Duodenal mucosa (tissue), 2 donors: ENCODE measurements around the gene NLGN2.
A peak's percentile ranks its signal among the peaks of the same experiment; 100 is the strongest.

Experiments used
- H3K27ac ChIP-seq: one replicate; pipeline ENCODE4 v1.7.0; 2013; ENCODE audit warnings: low read depth, low read length
- H3K27me3 ChIP-seq, 2 donors: one replicate each; pipeline ENCODE4 v1.7.0; 2013; ENCODE audit warnings: low read length in 2 of 2, control low read depth in 1 of 2; ENCODE audit not compliant: insufficient read depth in 2 of 2, control insufficient read depth in 1 of 2
- H3K36me3 ChIP-seq, 2 donors: one replicate each; pipeline ENCODE4 v1.7.0; 2013; ENCODE audit warnings: low read length in 2 of 2, control low read depth in 1 of 2; ENCODE audit not compliant: insufficient read depth in 2 of 2, control insufficient read depth in 1 of 2
- H3K4me1 ChIP-seq, 2 donors: one replicate each; pipeline ENCODE4 v1.7.0; 2013; ENCODE audit warnings: low read length in 2 of 2, control low read depth in 1 of 2; ENCODE audit not compliant: insufficient read depth in 2 of 2, control insufficient read depth in 1 of 2
- H3K4me3 ChIP-seq, 2 donors: one replicate each; pipeline ENCODE4 v1.7.0; 2013; ENCODE audit warnings: low read length in 2 of 2, low read depth in 1 of 2
- H3K9ac ChIP-seq, 2 donors: one replicate each; pipeline ENCODE4 v1.7.0; 2013; ENCODE audit warnings: low read length in 2 of 2, low read depth in 1 of 2
- H3K9me3 ChIP-seq, 2 donors: one replicate each; pipeline ENCODE4 v1.7.0; 2013; ENCODE audit warnings: low read length in 2 of 2, control low read depth in 1 of 2; ENCODE audit not compliant: control insufficient read depth in 1 of 2

NLGN2 gene

DNA sequence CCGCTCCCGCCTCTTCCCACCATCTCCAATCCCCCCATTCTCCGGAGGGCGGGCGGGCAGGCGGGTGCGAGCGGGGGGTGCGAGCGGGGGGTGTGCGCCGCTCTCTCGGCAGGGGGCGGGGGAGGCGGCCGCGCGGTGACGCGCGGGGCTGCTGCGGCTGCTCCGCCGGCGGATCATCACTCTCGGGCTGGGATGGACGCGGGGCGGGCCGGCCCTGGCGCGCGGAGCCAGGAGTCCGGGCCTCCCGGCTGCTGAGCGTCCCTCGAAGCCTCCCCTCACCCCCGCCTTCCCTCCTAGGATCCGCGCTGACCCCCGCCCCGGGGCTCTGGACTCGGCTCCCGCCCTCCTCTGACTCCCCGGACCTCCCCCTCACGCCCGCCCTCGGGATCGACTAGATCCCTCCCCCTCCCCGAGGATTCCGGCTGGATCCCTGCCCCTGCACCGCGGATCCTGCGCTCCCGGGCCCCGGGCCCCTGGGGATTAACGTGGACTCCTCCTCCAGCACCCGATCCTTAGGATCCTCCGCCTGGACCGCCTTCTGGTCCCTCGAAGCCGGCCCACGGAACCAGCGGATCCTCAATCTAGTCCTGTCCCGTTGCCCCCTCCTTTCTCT, 2.8 kb upstream of the NLGN2 start:
- no peak overlapping the region for H3K27ac ChIP-seq
- peak overlapping the region in 1 of 2 donors; percentile 33 for H3K9ac ChIP-seq
- H3K27me3 ChIP-seq: peaks cover 4 to 12% of the 10 kb centered on the region in 2 donors
- H3K4me1 ChIP-seq: peaks cover 9 to 11% of the 10 kb centered on the region in 2 donors
- no peaks in the 10 kb centered on the region for H3K9me3 ChIP-seq
- H3K36me3 ChIP-seq: no peaks in the 10 kb centered on the region
- H3K4me3 ChIP-seq: peak overlapping the region; percentile 51 to 61

DNA sequence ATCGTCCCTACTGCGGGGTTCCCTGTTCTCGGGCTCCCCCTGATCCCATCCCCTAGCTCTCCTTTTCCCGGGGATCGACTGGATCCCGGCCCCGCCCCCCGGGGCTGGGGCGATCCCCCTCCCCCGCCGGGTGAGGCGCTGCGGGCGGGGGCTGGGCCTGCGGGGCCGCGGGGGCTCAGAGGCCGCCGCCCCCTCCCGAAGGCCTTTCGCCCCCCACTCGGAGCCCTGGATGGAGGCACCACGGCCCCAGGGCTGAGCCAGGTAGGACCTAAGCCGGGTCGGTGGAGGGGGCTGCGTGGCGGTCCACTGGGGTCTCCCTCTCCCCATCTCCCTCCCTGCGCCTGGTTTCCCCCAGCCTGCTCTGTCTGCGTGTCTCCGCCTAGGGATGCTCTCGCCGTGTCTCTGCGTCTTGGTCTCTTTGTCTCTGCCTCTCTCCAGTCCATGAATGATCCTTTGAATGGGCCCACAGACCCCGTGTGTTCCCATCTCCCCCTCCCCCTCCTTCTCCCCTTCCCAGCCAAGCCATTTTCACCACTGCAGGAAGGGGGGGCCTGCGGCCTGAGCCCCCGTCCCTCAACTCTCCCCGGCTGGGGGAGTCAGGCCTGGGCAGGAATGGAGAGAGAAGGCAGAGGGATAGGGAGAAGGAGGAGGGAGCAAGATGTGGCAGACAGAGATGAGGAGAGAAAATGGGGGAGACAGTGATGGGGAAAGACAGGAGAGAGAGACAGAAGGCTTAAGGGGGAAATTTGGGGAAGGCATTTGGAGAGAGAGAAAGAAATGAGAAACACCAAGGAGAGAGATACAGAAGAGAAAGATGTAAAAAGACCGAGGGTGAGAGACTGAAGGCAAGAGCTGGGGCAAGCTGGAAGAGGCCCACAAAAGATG, 2.1 kb upstream of the NLGN2 start:
- Histone ChIP-seq H3K4me3 (peak overlapping the region; percentile 43 to 61), H3K9ac (peak overlapping the region; percentile 2 to 33)

DNA sequence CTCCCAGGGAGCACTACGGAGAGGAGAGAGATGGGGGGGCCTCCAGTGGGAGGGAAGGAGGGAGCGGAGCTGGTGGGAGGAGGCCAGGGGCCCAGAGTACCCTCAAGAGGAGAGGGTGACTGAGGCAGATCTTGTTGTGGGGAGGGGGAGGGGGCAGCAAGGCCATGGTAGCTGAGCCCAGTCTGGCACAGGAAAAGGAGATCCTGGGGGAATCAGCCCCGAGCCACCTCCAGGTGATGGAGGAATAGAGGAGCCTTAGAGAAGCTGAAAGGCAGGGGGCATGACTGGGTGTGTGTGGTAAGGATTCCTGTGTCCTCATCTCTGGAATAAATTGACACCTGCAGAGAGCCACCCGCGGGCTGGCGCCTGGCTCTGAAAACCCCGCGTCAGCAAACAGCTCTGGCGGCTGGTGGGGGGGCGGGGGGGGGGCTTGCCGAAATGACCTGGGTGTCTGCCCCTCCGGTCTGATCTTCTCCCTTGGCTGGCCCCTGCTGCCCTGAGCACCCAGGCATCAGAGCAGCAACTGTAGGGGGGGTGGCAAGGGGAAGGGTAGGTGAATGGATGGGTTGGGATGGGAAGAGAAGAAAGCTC, 1.3 kb upstream of the NLGN2 start:
- Histone ChIP-seq H3K9ac (no peak overlapping the region), H3K27ac (no peak overlapping the region)

More for the DNA sequence above, 2.1 kb upstream of the NLGN2 start:
- Histone ChIP-seq H3K4me1 (peaks cover 9 to 11% of the 10 kb centered on the region in 2 donors), H3K36me3 (no peaks in the 10 kb centered on the region), H3K9me3 (no peaks in the 10 kb centered on the region), H3K27ac (no peak overlapping the region), H3K27me3 (peaks cover 4 to 12% of the 10 kb centered on the region in 2 donors)

DNA sequence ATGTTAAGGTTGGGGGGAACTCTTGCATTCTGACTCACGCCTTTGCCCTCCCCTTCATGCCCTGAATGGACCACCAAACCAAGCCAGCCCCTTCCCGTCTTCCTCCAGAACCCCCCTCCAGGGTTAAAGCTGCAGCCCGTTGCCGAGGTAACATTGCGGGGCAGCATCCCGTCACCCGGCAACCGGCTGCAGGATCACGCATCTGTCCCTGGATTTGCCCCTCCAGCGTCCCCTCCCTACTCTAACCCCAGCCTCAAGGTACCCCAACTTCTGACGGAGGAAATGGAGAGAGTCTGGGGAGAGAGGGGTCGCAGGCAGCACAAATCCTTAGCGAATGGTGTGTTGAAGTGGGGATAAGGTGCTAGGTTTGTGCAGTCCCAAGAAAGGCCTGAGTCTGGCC, 563 bp upstream of the NLGN2 start:
- Histone ChIP-seq H3K27me3 (peaks cover 4 to 12% of the 10 kb centered on the region in 2 donors), H3K9me3 (no peaks in the 10 kb centered on the region), H3K9ac (no peak overlapping the region), H3K27ac (no peak overlapping the region), H3K4me1 (peaks cover 9 to 11% of the 10 kb centered on the region in 2 donors), H3K4me3 (no peak overlapping the region), H3K36me3 (no peaks in the 10 kb centered on the region)

More for the DNA sequence above, 1.3 kb upstream of the NLGN2 start:
- Histone ChIP-seq H3K27me3 (peaks cover 4 to 12% of the 10 kb centered on the region in 2 donors), H3K4me3 (no peak overlapping the region), H3K9me3 (no peaks in the 10 kb centered on the region), H3K4me1 (peaks cover 9 to 11% of the 10 kb centered on the region in 2 donors), H3K36me3 (no peaks in the 10 kb centered on the region)

DNA sequence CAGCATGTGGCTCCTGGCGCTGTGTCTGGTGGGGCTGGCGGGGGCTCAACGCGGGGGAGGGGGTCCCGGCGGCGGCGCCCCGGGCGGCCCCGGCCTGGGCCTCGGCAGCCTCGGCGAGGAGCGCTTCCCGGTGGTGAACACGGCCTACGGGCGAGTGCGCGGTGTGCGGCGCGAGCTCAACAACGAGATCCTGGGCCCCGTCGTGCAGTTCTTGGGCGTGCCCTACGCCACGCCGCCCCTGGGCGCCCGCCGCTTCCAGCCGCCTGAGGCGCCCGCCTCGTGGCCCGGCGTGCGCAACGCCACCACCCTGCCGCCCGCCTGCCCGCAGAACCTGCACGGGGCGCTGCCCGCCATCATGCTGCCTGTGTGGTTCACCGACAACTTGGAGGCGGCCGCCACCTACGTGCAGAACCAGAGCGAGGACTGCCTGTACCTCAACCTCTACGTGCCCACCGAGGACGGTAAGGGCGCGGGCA, 645 bp downstream of the NLGN2 start:
- Histone ChIP-seq H3K9me3 (no peaks in the 10 kb centered on the region), H3K9ac (no peak overlapping the region), H3K27ac (no peak overlapping the region), H3K4me3 (no peak overlapping the region), H3K36me3 (no peaks in the 10 kb centered on the region), H3K27me3 (peaks cover 4 to 12% of the 10 kb centered on the region in 2 donors), H3K4me1 (peaks cover under 1 to 5% of the 10 kb centered on the region in 2 donors)

DNA sequence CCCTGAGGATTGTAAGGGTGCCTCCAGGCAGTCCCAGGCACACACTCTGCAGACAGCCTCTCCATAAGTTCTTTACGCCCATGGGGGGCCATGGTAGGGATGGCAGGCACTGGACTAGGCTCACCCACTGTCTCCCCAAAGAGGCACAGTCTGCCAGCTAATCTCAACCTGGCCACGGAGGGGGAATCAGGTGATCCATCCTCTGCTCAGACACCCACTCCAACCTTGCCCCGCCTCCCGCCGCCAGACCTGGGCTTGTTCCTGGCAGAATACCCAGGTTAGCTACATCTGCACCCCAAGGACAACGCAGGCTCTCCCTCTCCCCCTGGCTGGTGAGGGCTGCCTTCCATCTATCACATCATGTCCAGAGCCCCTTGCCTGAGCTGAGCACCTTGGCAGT, 1.2 kb downstream of the NLGN2 start:
- H3K4me3 ChIP-seq: no peak overlapping the region
- H3K27ac ChIP-seq: no peak overlapping the region
- H3K27me3 ChIP-seq: peaks cover 4 to 12% of the 10 kb centered on the region in 2 donors

DNA sequence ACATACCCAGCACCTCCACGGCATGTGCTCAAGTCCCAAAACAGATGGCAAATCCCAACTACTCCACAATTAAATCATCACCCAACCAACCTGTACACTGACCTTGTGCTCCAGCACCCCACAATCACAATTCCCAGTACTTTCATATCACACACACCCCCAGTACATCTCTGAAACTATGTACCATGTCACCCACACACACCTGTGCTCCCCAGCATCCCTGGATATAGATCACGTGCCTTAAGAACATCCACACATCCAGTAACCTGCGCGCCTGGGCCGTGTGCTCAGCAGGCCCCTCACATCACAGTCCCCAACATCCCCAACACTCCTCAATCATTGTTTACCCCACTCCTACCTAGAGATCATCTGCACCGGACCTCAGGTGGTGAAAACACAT, 2.1 kb downstream of the NLGN2 start:
- H3K27me3 ChIP-seq: peaks cover 4 to 12% of the 10 kb centered on the region in 2 donors
- H3K9ac ChIP-seq: no peak overlapping the region
- H3K27ac ChIP-seq: no peak overlapping the region
- no peaks in the 10 kb centered on the region for H3K36me3 ChIP-seq
- H3K4me1 ChIP-seq: peaks cover 0 to 5% of the 10 kb centered on the region in 2 donors
- no peak overlapping the region for H3K4me3 ChIP-seq
- no peaks in the 10 kb centered on the region for H3K9me3 ChIP-seq

More for the DNA sequence above, 1.2 kb downstream of the NLGN2 start:
- no peak overlapping the region for H3K9ac ChIP-seq
- H3K9me3 ChIP-seq: no peaks in the 10 kb centered on the region
- H3K4me1 ChIP-seq: peaks cover 0 to 5% of the 10 kb centered on the region in 2 donors
- no peaks in the 10 kb centered on the region for H3K36me3 ChIP-seq

DNA sequence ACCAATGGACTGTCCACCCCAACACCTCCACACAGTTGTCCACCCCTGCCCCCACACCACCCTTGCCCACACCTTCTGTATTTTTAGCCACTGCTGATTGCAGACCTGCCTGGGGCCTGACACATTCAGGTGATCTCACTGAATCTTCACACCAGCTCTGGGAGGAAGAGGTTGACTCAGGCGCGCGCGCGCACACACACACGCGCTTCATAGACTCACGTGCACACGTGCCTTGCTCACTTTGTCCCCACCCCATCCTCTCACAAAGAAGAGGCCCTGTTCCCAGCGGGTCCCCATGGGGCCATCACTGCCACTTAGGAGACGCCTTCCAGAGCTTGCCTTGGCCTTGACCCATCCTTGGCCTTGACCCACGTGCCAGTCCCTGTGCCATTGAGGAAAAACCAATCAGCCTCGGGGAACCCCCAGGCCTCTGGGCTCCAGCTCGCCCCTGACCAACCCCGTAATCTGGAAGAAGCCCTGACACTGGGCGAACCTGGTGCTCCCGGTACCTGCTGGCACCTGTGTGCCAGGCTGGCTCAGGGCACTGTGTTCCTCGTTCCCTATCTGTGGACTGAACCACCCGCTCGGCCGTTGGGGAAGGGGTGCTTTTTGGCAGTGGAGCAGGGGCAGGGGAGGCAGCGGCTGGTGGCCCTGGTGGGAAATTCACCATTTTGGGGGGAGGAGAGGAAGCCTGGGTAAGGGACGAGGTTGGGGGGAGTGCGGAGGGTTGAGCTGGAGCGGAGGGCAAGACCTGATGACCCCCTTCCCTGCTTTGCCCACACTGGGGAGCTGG, 3.2 kb downstream of the NLGN2 start:
- H3K36me3 ChIP-seq: no peaks in the 10 kb centered on the region
- no peaks in the 10 kb centered on the region for H3K9me3 ChIP-seq
- no peak overlapping the region for H3K27ac ChIP-seq
- H3K4me1 ChIP-seq: peaks cover 0 to 5% of the 10 kb centered on the region in 2 donors
- no peak overlapping the region for H3K9ac ChIP-seq
- peaks cover 4 to 8% of the 10 kb centered on the region in 2 donors for H3K27me3 ChIP-seq
- H3K4me3 ChIP-seq: no peak overlapping the region

DNA sequence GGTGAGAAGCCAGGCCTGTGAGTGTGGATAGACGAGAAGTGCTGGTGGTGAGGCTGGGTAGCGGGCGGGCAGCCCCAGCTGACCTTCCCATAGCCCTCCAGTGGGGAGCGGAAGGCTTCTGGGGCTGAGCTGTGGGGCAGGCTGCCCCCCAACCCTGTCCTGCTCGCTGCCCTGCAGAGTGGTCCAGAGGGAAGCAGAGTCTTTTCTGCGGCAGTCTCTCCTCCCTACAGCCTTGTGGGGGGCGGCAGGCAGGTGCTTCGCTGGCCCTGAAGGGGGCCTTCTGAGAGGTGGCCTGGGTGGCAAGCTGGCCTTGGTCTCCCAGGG, 3.7 kb downstream of the NLGN2 start:
- H3K4me1 ChIP-seq: peaks cover 0 to 5% of the 10 kb centered on the region in 2 donors
- no peaks in the 10 kb centered on the region for H3K36me3 ChIP-seq
- H3K27ac ChIP-seq: no peak overlapping the region
- no peak overlapping the region for H3K4me3 ChIP-seq
- H3K9ac ChIP-seq: no peak overlapping the region
- no peaks in the 10 kb centered on the region for H3K9me3 ChIP-seq
- H3K27me3 ChIP-seq: peaks cover 3 to 4% of the 10 kb centered on the region in 2 donors
